Activated CD8-positive, alpha-beta memory T cell treated with anti-CD3 and anti-CD28 coated beads, Interleukin-2, amount 50 U/mL, for 4 hours (primary cell): Measurements from ENCODE around the gene MAU2.

Experiments used
- DNase-seq: peaks from one replicate; pipeline ENCODE4 v3.0.0-alpha.2; 2020

The MAU2 gene

GRCh38 chr19:19320361-19321140 is at the start of gene MAU2, which contains the start of gene SUGP1:
Gene MAU2, plus strand, starts transcription at chr19:19320829. Its CDS starts 31 bp downstream, at chr19:19320860.
Gene SUGP1, minus strand, starts transcription at chr19:19320509. Its CDS starts 13 bp downstream, at chr19:19320496.
- DNase-seq: peak; percentile 87

GRCh38 chr19:19271828-19272599 is 48.6 kb upstream of the MAU2 start:
- DNase-seq: no peak

GRCh38 chr19:19274146-19274545 is 46.5 kb upstream of the MAU2 start:
- no peak for DNase-seq

GRCh38 chr19:19274716-19275565 is 45.7 kb upstream of the MAU2 start:
- DNase-seq: no peak

GRCh38 chr19:19276386-19276785 is 44.2 kb upstream of the MAU2 start:
- DNase-seq: no peak

- DNase-seq: no peak
Measured at GRCh38 chr19:19276851-19277250, 43.8 kb upstream of the MAU2 start.

GRCh38 chr19:19278315-19278714 is 42.3 kb upstream of the MAU2 start:
- no peak for DNase-seq

GRCh38 chr19:19279062-19279612 is 41.5 kb upstream of the MAU2 start:
- no peak for DNase-seq

GRCh38 chr19:19279853-19280252 is 40.8 kb upstream of the MAU2 start:
- DNase-seq: no peak

GRCh38 chr19:19280561-19280960 is 40.1 kb upstream of the MAU2 start:
- DNase-seq: no peak

- DNase-seq: no peak
Measured at GRCh38 chr19:19285686-19286085, 34.9 kb upstream of the MAU2 start.

GRCh38 chr19:19292607-19293006 is 28.0 kb upstream of the MAU2 start:
- no peak for DNase-seq

- DNase-seq: no peak
Measured at GRCh38 chr19:19294914-19295313, 25.7 kb upstream of the MAU2 start.

- no peak for DNase-seq
Measured at GRCh38 chr19:19296953-19297689, 23.5 kb upstream of the MAU2 start.

GRCh38 chr19:19297759-19298158 is 22.9 kb upstream of the MAU2 start:
- DNase-seq: no peak

- DNase-seq: no peak
Measured at GRCh38 chr19:19300613-19301012, 20.0 kb upstream of the MAU2 start.

- no peak for DNase-seq
Measured at GRCh38 chr19:19303411-19303810, 17.2 kb upstream of the MAU2 start.

- DNase-seq: no peak
Measured at GRCh38 chr19:19304186-19304965, 16.3 kb upstream of the MAU2 start.

GRCh38 chr19:19305066-19305465 is 15.6 kb upstream of the MAU2 start:
- no peak for DNase-seq

GRCh38 chr19:19305696-19306095 is 14.9 kb upstream of the MAU2 start:
- DNase-seq: no peak

GRCh38 chr19:19306191-19306590 is 14.4 kb upstream of the MAU2 start:
- DNase-seq: no peak
